22Rv1 (cell line): ENCODE data around the gene SACM1L.

Experiments
- H3K27ac ChIP-seq: fragments of 450-650 bp; 2 replicates; pipeline ENCODE4 v1.5.1; 2017
- CTCF ChIP-seq: fragments of 450-650 bp; IDR thresholded peaks from 2 replicates; pipeline ENCODE4 v1.5.1; 2017; ENCODE audit warnings: mild to moderate bottlenecking
- ZFX ChIP-seq: fragments of 450-650 bp; IDR thresholded peaks from 2 replicates; pipeline ENCODE4 v1.6.1; 2017; ENCODE audit warnings: antibody characterized with exemption, borderline replicate concordance

Gene SACM1L

GRCh38 chr3:45686850-45687249, 2.3 kb upstream of the SACM1L start:
- no peak for TF ChIP-seq CTCF
- no peak for TF ChIP-seq ZFX
- H3K27ac ChIP-seq = no peak overlapping the region

GRCh38 chr3:45687828-45688193, 1.4 kb upstream of the SACM1L start:
- TF ChIP-seq CTCF = no peak
- TF ChIP-seq ZFX = no peak
- H3K27ac ChIP-seq = peak overlapping the region; percentile 91

GRCh38 chr3:45688194-45688881, 858 bp upstream of the SACM1L start:
- H3K27ac ChIP-seq = peak overlapping the region; percentile 91
- TF ChIP-seq ZFX (no peak), CTCF (0 out of 2 replicates have a peak, but pooled peaks have one; percentile 7)

GRCh38 chr3:45689787-45690145, 570 bp downstream of the SACM1L start:
- H3K27ac ChIP-seq = peak overlapping the region; percentile 91
- TF ChIP-seq CTCF (no peak), ZFX (no peak; the same call in 1 of the 2 replicates)

GRCh38 chr3:45690336-45691035, 1.3 kb downstream of the SACM1L start:
- no peak for TF ChIP-seq CTCF
- no peak for TF ChIP-seq ZFX
- H3K27ac ChIP-seq = peak overlapping the region; percentile 91

GRCh38 chr3:45691842-45692241, 2.6 kb downstream of the SACM1L start:
- no peak overlapping the region for H3K27ac ChIP-seq
- no peak for TF ChIP-seq ZFX
- TF ChIP-seq CTCF = no peak

- no peak overlapping the region for H3K27ac ChIP-seq
- TF ChIP-seq CTCF (no peak), ZFX (no peak)
These were observed 3.7 kb downstream of the SACM1L start for GRCh38 chr3:45692866-45693265.
